D721Med (cell line): Measurements from ENCODE around the gene PTPRG.

ENCODE experiments used
- DNase-seq: peaks from one replicate; pipeline ENCODE4 v3.0.0; 2011; ENCODE audit warnings: low spot score; ENCODE audit not compliant: insufficient read length
- FAIRE-seq: peaks from 2 replicates; lab custom pipeline; 2011; peaks lifted over from hg19 to GRCh38; lab: Jason Lieb, UNC
- TF ChIP-seq, protein P1 (sequence below): IDR thresholded peaks from 2 replicates; pipeline ENCODE4 v1.5.1; 2012; ENCODE audit warnings: mild to moderate bottlenecking, control low read depth; ENCODE audit not compliant: insufficient read depth; ENCODE audit errors: missing control alignments

The PTPRG gene

DNA sequence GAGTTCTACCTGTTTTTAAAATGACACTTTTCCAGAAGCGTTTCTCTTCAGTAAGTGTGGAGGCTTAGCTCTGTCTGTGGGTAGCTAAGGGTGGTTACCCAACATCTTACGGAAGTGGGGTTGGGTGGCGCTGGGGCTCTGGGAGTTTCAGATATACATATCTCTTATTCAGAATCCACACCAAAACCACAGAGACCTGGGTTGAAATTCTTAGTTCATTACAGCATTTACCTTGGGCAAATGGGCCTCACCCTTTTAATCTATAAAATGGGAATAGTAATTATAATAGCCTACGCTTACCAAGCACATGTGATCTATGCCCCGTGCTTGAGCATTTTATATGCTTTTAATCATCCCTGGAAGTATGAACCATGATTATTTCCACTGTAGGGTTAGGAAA is 9.4 kb downstream of the PTPRG start:
- DNase-seq = no peak

DNA sequence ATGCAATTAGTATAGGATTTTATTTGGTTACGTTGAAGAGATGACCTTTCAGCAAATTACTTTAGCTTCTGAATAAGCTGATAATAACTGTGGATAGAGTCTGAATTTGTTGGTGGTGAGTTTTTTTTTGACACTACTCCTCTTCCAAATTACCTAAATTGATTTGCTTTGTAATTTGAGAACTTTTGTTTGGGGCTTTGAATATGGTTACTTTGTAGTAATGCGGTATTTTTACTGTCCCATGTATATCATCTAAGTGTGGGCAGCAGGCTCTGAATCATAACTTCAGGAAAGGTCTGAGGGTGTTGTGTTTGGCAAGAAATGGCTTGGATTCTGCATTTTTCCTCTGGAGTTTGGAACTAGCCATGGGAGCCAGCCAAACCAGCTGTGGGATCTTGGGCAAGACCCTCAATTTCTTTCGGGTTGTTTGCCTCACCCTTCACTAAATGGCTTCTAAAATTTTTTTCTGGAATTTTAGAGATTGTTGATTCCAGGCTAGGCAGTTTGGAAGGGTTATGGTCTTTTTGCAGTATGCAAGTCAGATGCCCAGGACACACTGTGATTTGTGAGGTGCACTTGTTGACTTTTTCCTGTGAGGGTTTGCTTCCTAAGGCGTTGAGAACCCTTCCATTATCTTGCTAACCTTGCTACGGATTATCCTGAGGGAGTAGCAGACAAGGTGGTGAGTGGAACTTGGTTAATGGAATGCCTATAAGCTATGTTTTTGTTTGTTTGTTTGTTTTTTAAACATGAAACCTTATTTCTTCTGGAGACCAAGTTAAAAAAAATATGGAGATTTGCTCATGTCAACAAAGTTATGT is 10.4 kb downstream of the PTPRG start:
- no peak for DNase-seq
- no peak for FAIRE-seq
- TF ChIP-seq, protein P1, sequence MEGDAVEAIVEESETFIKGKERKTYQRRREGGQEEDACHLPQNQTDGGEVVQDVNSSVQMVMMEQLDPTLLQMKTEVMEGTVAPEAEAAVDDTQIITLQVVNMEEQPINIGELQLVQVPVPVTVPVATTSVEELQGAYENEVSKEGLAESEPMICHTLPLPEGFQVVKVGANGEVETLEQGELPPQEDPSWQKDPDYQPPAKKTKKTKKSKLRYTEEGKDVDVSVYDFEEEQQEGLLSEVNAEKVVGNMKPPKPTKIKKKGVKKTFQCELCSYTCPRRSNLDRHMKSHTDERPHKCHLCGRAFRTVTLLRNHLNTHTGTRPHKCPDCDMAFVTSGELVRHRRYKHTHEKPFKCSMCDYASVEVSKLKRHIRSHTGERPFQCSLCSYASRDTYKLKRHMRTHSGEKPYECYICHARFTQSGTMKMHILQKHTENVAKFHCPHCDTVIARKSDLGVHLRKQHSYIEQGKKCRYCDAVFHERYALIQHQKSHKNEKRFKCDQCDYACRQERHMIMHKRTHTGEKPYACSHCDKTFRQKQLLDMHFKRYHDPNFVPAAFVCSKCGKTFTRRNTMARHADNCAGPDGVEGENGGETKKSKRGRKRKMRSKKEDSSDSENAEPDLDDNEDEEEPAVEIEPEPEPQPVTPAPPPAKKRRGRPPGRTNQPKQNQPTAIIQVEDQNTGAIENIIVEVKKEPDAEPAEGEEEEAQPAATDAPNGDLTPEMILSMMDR = no peak

More for the DNA sequence above, 9.4 kb downstream of the PTPRG start:
- no peak for FAIRE-seq
- TF ChIP-seq, protein P1 = no peak

DNA sequence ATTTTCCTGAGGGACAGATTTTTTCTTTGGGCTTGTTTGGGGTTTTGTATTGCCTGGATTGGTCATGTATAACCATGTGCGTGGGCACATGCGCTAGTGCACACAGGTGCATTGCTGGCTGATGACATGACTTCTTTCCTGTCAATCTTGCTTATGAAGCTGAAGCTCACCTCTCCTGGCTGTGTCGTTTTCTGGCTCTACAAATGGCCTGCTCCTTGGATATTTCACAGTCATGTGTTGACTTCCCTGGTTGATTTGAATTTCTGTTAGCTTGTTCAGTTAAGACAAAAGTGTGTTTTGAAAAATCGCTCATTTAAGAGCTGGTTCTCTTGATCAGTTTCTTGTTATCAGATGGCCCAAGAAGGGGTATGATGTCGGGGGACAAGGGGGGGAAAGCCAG is 11.5 kb downstream of the PTPRG start:
- no peak for FAIRE-seq
- TF ChIP-seq, protein P1 = no peak

DNA sequence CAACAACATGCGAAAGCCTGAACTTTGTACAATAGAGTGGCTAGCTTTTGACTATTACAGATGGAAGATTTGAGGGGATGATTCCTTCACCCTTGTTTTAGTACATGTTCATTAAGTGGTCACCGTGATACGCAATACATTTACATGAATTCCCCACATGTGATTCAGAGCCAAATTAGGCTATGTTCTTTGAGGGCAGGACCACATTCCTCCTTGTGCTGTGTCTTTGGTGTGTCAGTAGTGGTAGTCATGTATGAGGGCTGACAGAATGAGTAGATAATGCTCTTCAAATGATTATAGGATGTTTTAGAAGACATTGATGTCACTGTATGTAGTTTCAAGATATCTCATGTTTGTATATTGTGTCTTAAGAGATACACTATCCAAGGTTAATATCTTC is 12.1 kb downstream of the PTPRG start:
- no peak for FAIRE-seq
- DNase-seq = no peak
- TF ChIP-seq, protein P1 = no peak

More for the DNA sequence above, 11.5 kb downstream of the PTPRG start:
- DNase-seq = no peak

DNA sequence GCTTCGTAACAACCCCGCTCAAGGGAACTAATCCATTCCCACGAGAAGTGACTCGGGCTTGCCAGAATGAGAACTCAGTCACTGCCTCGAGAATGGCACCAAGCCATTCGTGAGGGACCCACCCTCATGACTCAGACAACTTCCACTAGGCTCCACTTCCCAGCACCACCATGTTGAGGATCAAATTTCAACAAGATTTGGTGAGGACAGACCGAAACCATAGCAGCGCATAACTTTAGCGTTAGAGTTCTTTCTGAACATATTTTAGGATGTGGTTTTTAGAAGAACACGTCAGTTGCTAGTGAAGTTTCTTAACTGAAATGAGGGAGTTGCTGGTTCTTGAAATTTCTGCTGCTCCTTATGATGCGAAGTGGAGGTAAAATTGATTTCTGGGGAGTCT is 13.5 kb downstream of the PTPRG start:
- FAIRE-seq = no peak
- TF ChIP-seq, protein P1 = no peak
- DNase-seq = no peak

DNA sequence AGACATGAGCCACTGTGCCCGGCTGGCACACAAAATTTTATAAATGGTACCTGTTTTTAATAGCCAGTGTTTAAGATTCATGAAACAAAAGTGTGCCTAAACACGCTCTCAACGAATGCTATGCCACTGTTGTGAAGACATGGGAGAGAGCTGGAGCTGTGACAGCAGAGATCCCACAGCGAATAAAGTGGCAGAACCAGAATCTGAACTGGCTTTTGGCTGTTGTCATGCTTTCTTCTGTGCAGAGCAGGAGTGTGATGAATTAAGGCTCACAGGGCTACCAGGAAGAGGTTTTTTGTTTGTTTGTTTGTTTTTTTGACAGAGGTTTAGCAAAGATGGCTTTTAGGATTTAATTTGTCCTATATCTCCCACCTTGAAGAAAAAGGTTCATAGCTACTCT is 14.5 kb downstream of the PTPRG start:
- no peak for FAIRE-seq
- TF ChIP-seq, protein P1 = no peak
- DNase-seq = no peak

DNA sequence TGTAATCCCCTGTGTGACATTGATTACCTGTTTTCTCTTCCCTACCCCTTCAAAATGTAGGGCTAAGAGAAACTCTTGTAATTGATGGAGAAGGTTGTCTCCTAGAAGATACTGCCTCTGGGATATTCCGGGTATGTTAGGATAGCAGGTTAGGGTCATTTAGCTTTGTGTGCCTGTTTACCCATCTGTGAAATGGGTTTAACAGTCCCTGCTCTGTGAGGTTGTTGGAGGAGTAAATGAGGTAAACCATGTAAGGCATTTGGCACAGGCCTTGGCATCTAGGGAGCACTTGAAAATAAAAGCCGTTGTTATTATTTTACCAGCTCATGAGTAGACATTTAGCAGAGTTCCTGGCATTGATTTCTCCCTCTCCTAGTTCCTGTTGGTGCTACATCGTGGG is 16.4 kb downstream of the PTPRG start:
- FAIRE-seq = no peak
- TF ChIP-seq, protein P1 = no peak

More for the DNA sequence above, 16.4 kb downstream of the PTPRG start:
- DNase-seq = no peak
